Measurements from ENCODE around the gene HOMEZ. TPM values are rescaled to one million over a fixed set of nuclear protein-coding genes. Genes with fewer than 3 reads are reported as not detected.

HOMEZ gene
- total RNA-seq, 1 donor from 2014 or later = 10.9 TPM

DNA sequence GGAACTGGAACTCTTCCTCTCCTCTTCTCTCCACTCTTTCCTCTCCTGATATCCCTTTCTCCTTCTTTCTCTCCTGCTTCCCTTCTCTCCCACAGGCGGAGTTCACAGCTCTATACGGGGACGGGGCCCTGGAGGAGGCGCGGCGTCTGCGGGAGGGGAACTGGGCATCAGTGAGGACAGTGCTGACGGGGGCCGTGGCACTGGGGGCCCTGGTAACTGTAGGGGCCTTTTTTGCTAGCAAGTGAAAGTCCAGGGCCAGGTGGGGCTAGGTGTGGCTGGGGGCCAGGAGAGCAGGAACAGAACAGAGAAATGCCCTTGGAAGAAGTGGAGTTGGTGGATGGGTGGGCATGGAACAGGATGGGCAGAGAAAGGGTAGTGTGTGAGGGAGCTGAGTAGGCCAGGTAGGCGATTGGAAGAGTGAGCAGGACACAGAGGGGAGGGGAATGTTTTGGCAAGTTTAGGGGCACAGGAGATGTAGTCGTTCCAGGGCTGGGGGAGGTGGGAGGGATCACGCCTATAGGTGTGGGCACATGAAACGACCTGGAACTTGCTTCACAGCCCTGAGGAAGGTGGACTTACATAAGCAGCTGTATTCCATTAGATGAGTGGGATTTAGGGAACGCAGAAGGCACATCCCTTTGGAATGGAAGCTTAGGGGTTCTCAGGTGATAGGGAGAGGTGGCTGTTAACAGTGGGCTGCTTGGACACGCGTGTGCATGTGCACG lies 23.0 kb upstream of the HOMEZ start:
- intact Hi-C loops (cut with micrococcal nuclease) = loop anchor here (10.0 kb wide), 1 partner anchor 304 kb away; no protein-coding TSS in a partner anchor

DNA sequence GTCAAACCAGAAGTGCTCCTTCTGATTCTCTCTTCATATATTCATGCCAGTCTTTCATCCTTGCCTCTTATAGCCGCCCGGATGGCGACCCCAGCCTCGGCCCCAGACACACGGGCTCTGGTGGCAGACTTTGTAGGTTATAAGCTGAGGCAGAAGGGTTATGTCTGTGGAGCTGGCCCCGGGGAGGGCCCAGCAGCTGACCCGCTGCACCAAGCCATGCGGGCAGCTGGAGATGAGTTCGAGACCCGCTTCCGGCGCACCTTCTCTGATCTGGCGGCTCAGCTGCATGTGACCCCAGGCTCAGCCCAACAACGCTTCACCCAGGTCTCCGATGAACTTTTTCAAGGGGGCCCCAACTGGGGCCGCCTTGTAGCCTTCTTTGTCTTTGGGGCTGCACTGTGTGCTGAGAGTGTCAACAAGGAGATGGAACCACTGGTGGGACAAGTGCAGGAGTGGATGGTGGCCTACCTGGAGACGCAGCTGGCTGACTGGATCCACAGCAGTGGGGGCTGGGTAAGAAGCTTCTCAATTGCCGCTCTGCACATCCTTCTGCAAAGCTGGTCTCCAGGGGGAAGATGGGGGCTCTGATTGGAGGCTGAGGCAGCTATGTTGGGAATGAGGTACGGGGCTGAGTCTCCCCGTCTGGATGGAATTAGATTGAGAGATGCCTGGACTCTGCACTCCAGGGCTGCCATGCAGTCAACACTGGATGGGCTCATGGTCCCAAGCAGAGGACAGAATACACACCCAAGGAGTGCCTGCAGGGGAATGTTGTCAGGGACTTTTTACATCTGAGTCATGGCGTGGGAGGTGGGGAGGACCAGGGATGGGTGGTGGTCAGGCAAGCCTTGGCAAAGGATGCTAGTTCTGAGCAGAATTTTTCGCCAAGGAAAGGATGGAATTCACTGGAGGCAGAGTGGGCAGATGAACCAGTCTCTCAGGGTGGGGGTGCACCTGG lies 22.0 kb upstream of the HOMEZ start:
- intact Hi-C loops (cut with micrococcal nuclease) = loop anchor here (10.0 kb wide), 1 partner anchor 303 kb away; no protein-coding TSS in a partner anchor

- intact Hi-C loops (cut with micrococcal nuclease) = loop anchor here (10.0 kb wide), 1 partner anchor 302 kb away; no protein-coding TSS in a partner anchor
Observed at GRCh38 chr14:23307146-23307530, 21.2 kb upstream of the HOMEZ start.

DNA sequence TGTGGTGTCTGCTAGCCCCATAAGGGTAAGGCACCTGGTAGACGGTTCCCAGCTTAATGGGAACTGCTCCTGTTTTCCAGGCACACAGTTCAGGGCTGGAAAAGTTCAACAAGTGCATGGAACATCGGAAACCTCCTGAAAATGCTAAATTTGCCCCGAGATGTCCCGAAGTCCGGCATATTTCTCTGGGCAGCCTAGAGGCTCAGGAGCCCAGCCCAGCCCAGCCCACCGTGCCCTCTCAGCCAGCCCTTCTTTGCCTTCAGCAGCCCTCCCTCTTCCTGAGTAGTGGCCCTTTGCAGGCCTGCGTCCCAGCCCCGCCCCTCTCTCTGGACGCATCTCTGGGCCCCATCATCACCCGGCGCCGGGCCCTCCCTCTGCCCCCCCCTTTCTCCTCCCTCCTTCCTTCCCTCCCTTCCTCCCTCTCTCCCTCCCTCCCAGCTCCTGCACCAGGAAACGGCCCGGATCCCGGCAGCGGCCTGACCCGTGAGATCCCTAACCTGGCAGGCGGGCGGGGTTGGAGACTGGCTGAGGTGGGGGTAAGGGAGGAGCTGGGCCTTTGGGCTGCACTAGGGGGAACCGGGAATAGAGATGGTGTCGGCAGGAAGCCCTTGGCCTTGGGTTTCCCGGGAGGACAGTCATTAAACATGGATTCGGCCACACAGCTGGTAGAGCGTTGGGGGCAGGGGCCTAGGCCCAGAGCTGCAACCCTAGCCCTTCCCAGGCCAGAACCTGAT lies 20.6 kb upstream of the HOMEZ start, which contains the start of gene BCL2L2:
Gene BCL2L2, plus strand, starts transcription at position 422 of the 734 bp plus-strand sequence. CDS start 935 bp downstream, outside the sequence.
- intact Hi-C loops (cut with micrococcal nuclease) = loop anchor here (10.0 kb wide), 1 partner anchor 302 kb away; no protein-coding TSS in a partner anchor

DNA sequence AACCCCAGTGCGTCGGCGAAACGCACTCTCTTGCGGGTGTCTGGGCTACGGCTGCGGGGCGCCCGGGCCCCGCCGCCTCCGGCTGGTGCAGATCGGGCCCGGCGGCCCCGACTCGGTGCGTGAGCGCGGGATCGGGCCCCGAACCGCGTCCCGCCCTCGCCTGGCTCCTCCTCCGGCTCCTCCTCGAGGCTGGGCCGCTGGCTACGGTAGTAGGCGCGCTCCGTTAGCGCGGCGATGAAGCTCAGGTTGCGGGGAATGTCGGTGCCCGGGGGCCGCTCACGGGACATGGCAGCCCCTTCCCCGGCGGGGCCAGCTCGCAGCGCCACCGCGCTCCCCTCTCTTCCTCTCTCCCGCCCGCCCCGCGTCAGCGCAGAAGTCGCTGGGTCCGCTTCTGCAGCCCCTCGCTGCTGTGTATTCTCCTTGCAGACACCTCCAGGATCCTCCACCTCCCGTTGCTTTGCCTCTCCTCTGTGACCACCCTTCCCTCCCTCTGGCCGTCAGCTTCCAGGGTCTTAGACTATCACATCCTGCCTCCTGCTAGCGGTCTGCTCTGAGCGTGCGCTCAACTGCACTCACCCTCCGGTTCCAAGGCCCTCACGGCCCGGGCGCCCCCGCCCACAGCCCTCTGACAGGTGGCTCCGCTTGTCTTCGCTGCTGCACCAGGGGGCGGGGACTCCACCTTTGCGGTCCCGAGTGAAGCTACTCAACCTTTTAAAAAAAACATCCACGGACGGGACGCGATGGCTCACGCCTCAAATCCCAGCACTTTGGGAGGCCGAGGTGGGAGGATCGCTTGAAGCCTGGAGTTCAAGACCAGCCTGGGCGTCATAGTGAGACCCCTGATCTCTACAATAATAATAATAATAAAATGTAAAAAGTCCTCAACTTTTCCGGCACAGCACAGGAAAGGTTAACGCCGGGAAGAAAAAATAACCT lies 16.6 kb upstream of the HOMEZ start, which contains the start of gene PPP1R3E:
Gene PPP1R3E, minus strand, starts transcription at position 570 of the 936 bp plus-strand sequence. Its CDS starts 283 bp downstream, at position 287.
- intact Hi-C loops (cut with micrococcal nuclease) = loop anchor here (5.0 to 10.0 kb wide), 2 partner anchors 298 to 535 kb away; partner anchors contain the start of gene OXA1L

DNA sequence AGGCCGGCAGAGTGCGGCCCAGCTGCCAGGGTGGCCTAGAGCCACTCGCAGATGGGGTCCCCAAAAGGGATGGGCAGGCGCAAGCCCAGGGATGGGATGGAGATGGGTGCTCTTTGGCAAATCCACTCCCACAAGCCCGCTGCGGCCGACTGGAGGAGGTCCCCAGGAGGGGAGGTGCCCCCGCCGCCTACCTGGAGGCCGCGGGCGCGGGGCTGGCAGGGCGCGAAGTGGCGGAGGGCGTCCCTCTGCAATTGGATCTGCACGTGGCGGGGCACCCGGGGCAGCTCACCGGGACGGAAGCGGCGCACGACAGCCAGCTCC lies 16.0 kb upstream of the HOMEZ start:
- intact Hi-C loops (cut with micrococcal nuclease) = loop anchor here (1.0 to 10.0 kb wide), 7 partner anchors 16 to 535 kb away; partner anchors contain the start of genes ACIN1, C14orf119, HOMEZ and NGDN

- intact Hi-C loops (cut with micrococcal nuclease) = loop anchor here (1.0 to 10.0 kb wide), 7 partner anchors 15 to 534 kb away; partner anchors contain the start of genes ACIN1, C14orf119, HOMEZ and NGDN
Observed at GRCh38 chr14:23301288-23301968, 15.5 kb upstream of the HOMEZ start.

GRCh38 chr14:23300687-23301223 lies 14.8 kb upstream of the HOMEZ start:
- intact Hi-C loops (cut with micrococcal nuclease) = loop anchor here (1.0 to 10.0 kb wide), 7 partner anchors 14 to 533 kb away; partner anchors contain the start of genes ACIN1, C14orf119, HOMEZ and NGDN

DNA sequence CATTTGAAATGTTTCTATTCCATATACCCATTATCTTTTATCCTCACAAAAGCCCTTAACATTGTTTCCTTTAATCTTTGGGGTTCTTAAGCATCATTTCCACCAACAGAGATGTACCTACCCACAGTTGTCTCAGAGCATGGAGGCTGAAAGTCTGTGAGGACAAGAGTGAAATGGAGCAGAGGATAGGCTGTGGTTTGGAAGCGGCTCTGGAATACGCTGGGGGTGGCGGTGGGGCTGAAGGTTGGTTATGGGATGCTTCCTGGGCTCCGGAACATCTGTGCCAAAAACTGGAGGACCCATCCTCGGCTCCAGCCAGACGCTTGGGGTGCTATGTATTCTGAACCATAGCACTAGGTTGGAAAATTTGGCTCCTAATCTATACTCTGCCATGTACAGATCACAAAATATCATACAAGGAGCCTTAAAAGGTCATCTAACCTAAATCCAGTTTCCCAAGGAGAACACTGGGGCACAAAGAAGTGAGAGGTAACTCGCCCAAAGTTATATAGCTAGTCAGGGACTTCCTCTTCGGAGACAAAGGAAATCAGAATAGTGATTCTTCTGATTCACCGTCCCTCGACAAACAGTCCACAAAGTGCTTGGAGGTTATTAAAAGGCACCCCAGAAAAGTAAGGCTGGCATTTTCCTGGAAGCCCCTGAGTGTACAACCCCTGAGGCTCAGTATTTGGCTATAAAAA lies 14.2 kb upstream of the HOMEZ start:
- intact Hi-C loops (cut with micrococcal nuclease) = loop anchor here (2.0 to 10.0 kb wide), 4 partner anchors 35 to 533 kb away; partner anchors contain the start of gene OXA1L

- intact Hi-C loops (cut with micrococcal nuclease) = loop anchor here (5.0 kb wide), 1 partner anchor 177 kb away; no protein-coding TSS in a partner anchor
Observed at GRCh38 chr14:23299211-23299957, 13.5 kb upstream of the HOMEZ start.

GRCh38 chr14:23297611-23298277 lies 11.8 kb upstream of the HOMEZ start:
- intact Hi-C loops (cut with micrococcal nuclease) = loop anchor here (5.0 kb wide), 1 partner anchor 175 kb away; no protein-coding TSS in a partner anchor

DNA sequence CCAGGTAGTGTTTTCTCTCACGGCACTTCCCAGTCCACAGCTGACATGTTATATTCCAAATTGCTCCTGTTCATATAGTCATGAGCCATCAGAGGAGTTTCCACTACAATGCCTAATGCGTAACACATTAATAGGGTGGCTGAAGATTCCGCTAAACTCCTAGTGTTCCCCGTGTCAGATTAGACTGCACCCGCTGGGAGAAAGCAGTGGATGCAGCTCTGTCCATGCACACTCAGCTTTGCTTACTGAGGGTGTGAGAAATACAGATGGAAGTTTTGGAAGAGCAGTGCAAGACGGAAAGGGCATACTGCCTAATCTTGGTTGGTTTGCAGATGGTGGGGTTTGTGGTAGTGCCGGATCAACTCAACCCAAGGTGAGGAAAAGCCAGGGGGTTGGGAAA lies 11.2 kb upstream of the HOMEZ start:
- intact Hi-C loops (cut with micrococcal nuclease) = loop anchor here (5.0 kb wide), 1 partner anchor 175 kb away; no protein-coding TSS in a partner anchor

DNA sequence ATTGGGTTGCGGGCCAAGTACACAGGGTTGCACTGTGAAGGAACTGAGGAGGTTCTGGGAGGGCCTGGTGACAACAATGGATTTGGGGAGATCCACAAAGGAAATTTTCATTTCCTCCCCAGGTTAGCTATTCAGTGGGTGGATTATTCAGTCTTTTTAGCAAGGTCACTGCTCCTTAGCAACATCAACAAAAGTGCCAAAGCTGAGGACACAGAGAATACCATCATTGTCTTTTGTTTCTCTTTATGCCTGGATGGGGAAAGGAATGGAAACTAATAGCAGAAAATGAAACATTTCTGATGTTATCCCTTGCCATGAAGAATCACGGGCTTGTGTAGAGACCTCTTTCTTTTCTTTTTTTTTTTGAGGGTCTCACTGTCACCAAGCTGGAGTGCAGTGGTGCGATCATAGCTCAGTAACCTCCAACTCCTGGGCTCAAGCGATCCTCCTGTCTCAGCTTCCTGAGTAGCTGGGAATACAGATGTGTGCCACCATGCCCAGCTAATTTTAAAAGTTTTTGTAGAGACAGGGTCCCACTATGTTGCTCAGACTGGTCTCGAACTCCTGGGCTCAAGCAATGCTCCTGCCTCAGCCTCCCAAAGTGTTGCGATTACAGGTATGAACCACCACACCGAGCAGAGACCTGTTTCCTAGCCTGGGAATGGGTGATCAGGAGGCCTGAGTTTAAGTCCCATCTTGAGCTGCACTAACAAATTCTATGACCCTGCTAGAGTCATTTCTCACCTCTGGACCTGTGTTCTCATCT lies 10.3 kb upstream of the HOMEZ start:
- intact Hi-C loops (cut with micrococcal nuclease) = loop anchor here (5.0 kb wide), 1 partner anchor 174 kb away; no protein-coding TSS in a partner anchor

DNA sequence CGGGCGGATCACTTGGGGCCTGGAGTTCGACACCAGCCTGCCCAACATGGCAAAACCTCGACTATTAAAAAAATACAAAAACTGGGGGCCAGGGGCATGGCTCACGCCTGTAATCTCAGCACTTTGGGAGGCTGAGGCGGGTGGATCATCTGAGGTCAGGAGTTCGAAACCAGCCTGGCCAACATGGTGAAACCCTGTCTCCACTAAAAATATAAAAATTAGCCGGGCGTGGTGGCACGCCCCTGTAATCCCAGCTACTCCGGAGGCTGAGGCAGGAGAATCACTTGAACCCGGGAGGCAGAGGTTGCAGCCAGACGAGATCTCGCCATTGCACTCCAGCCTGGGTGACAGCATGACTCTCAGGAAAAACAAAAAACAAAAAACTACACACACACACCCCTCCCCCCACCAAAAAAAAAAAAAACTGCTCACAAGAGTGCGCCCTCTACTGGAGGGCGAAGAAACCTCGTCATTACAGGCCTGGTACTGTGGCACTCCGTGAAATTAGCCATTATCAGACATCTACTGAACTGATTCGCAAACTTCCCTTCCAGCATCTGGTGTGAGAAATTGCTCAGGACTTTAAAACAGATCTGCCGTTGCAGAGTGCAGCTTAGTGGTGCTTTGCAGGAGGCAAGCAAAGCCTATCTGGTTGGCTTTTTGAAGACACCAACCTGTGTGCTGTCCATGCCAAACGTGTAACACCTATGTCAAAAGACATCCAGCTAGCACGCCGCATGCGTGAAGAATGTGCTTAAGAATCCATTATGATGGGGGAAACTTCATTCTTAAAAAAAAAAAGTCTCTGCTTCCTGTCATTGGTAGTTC lies 9.0 kb upstream of the HOMEZ start:
- intact Hi-C loops (cut with micrococcal nuclease) = loop anchor here (1.0 to 5.0 kb wide), 2 partner anchors 9 to 173 kb away; partner anchors contain the start of gene HOMEZ

Data from T-helper 2 cell treated with Interferon-gamma antibody and Interleukin-4, amounts not matched to agents 100 ng/mL and 5 ng/mL, for 36 hours (primary cell).